Measurements from ENCODE around the gene ST3GAL3. TPM values are rescaled to one million over a fixed set of nuclear protein-coding genes. Genes with fewer than 3 reads are reported as not detected.
"Not testable (repeated sequence)": the region's sequence is repeated elsewhere in the genome, so short reads cannot be mapped to it uniquely, and the experiment has no call there.

ST3GAL3 gene
- total RNA-seq, 1 donor from 2014 or later = 18.3 TPM

DNA sequence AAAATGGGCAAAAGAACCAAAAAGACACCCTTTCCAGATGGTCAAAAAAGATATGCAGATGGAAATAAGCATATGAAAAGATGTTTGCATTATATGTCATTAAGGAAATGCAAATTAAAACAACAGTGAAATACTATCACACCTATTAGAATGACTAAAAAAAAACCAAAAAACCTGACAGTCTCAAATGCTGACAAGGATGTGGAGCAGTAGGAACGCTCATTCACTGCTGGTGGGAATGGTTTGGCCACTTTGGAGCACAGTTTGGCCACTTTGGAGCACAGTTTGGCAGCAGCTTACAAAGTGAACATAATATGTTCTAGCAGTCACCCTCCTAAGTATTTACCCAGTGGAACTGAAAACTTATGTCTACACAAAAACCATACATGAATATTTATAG, 121.2 kb downstream of the ST3GAL3 start:
- TF ChIP-seq, protein P1, sequence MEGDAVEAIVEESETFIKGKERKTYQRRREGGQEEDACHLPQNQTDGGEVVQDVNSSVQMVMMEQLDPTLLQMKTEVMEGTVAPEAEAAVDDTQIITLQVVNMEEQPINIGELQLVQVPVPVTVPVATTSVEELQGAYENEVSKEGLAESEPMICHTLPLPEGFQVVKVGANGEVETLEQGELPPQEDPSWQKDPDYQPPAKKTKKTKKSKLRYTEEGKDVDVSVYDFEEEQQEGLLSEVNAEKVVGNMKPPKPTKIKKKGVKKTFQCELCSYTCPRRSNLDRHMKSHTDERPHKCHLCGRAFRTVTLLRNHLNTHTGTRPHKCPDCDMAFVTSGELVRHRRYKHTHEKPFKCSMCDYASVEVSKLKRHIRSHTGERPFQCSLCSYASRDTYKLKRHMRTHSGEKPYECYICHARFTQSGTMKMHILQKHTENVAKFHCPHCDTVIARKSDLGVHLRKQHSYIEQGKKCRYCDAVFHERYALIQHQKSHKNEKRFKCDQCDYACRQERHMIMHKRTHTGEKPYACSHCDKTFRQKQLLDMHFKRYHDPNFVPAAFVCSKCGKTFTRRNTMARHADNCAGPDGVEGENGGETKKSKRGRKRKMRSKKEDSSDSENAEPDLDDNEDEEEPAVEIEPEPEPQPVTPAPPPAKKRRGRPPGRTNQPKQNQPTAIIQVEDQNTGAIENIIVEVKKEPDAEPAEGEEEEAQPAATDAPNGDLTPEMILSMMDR (conservative IDR thresholded peaks at IDR 0.05; ENCODE audit: low read depth, low read length) = no peak
- DNase-seq (ENCODE audit: low read depth) = no peak
- H3K4me3 ChIP-seq (ENCODE audit: low read depth, low read length) = no peak overlapping the region

DNA sequence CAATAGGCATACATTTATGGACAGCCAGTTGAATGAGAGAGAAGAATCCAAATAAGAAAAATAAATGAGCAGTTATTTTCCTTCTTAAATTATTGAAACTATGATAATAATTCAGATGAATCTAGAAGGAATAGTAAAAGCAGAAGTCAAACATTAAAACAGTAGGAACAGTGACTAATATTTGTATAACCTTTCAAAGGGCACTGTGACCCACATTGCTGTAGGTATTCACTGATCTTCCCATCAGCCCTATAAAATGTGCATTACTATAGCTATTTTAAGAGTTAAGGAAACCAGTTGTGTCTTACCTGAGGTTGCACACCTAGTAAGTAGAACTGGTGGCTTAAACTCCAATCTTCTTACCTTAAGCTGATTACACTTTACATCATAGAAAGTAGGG, 123.5 kb downstream of the ST3GAL3 start:
- TF ChIP-seq, protein P1 (conservative IDR thresholded peaks at IDR 0.05; ENCODE audit: low read depth, low read length) = no peak
- no peak for DNase-seq (ENCODE audit: low read depth)
- H3K4me3 ChIP-seq (ENCODE audit: low read depth, low read length) = no peak overlapping the region

DNA sequence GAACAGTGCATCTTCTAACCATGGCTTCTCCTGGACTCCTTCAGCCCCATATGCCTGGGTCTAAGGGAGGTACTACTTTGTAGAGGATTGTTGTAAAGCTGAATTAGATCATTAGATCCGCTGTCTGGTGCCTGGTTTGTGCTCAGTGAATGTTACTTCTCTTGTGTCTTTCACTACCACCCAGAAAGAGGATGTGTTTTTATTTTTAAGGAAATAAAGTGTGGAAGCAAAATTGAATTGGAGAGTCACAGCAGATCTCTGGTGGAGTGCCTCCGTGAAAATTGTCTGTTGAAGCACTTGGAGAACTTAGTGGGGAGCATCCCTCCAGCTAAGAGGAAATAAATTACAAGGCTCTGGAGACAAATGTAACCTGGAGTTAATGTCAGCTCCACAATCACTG, 124.5 kb downstream of the ST3GAL3 start:
- DNase-seq (ENCODE audit: low read depth) = no peak
- TF ChIP-seq, protein P1 (conservative IDR thresholded peaks at IDR 0.05; ENCODE audit: low read depth, low read length) = no peak
- H3K4me3 ChIP-seq (ENCODE audit: low read depth, low read length) = no peak overlapping the region

DNA sequence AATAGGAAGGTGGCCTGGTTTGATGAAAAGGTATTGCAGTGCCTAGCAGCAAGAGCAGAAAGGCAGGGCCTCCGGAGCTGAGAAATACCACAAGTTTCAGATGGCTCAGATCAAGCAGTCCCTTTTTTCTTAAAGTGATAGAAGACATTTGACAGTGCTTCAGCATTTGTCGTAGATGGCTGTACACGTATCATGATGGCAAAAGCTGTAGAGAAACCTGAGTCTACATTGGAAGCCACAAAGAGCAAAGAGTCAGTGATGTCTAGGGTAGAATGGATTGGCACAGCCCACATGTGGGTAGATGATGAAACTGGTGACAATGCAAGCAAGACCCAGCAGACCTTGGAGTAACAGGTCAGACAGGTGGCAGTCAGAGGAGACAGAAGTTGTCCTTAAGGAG, 124.9 kb downstream of the ST3GAL3 start:
- no peak overlapping the region for H3K4me3 ChIP-seq (ENCODE audit: low read depth, low read length)
- TF ChIP-seq, protein P1 (conservative IDR thresholded peaks at IDR 0.05; ENCODE audit: low read depth, low read length) = no peak
- DNase-seq (ENCODE audit: low read depth) = no peak

DNA sequence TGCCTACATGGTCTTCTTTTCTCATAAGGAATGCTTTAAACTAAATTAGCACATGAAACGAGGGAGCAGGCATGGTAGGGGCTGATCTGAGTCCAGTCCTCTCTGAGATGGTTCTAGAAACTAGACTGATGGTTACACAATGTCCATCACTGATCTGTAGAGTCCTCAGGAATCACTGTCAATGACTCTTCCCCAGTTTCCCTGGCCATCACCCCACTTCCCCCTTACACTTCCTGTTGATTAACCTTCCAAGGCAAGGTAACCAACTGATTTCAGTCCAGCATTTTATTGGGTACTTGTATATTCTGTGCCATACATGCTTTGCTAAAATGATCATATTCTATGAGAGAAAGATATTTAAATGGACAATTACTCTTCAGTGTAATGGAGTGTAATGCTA, 125.7 kb downstream of the ST3GAL3 start:
- no peak overlapping the region for H3K4me3 ChIP-seq (ENCODE audit: low read depth, low read length)
- DNase-seq (ENCODE audit: low read depth) = no peak
- TF ChIP-seq, protein P1 (conservative IDR thresholded peaks at IDR 0.05; ENCODE audit: low read depth, low read length) = no peak

DNA sequence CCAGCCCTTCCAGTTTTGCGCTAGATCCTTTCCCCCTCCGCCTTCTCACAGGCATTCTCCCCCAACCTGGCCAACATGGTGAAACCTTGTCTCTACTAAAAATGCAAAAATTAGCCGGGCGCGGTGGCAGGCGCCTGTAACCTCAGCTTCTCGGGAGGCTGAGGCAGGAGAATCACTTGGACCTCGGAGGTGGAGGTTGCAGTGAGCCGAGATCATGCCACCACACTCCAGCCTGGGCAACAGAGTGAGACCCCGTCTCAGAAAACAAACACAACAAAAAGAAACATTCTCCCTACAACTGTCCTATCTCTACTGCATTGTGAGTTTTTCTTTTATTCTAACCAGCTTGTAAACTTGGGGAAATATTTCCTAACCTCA, 126.6 kb downstream of the ST3GAL3 start:
- not testable (repeated sequence) for DNase-seq (ENCODE audit: low read depth); H3K4me3 ChIP-seq (ENCODE audit: low read depth, low read length)

DNA sequence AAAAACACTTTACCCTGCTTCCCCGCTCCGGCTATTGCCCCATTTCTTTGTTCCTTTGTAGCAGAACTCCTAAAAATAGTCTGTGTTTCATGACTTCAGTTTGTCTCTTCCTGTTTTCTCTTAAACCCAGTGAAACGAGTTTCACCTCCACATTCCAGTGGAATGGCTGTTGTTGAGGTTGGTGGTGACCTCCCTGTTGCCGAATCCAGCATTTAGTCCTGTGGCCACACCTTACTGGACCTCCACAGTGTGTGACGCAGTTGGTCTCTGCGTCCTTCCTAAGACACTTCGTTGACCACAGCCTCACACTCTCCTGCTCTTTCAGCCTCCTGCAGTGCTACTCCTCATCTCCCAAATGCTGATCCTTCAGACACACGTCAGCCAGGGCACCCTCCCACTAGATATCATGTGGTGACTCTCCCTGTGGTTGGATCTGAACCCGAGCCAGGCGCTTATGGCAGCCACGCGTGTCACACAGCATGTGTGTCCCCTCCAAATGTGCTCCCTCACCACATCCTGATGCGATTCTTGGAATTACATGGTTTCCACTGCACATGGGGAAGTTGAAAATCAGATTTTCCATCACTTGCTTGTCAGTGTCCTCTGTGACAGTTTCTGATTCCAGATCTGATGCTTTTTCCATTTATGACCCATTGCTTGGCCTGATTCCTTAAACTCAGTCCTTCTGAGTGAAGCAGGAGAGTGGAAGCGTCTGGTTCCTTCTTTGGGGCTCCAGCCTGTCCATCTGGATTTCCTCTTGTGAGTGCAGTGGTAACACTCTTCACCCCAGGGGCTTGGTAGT, 127.1 kb downstream of the ST3GAL3 start:
- H3K4me3 ChIP-seq (ENCODE audit: low read depth, low read length) = no peak overlapping the region
- TF ChIP-seq, protein P1 (conservative IDR thresholded peaks at IDR 0.05; ENCODE audit: low read depth, low read length) = no peak

More for the DNA sequence above, 127.1 kb downstream of the ST3GAL3 start:
- no peak for DNase-seq (ENCODE audit: low read depth)

Measured in epithelial cell of proximal tubule (primary cell).